A549 treated with ZK216348 at 1 μM for 4 hours (cell line): ENCODE measurements around the gene RUSC2. TPM values are rescaled to one million over a fixed set of nuclear protein-coding genes. Genes with fewer than 3 reads are reported as not detected.

Experiments
- total RNA-seq: library from RNA; stranded (reverse); fragments of 200-300 nt; extraction: Qiagen RNA extraction; gene quantifications from 5 replicates; pipeline ENCODE4 v1.2.3, GENCODE V29; 2022; ENCODE audit warnings: low read depth

RUSC2 gene
- 18.2 to 39.9 TPM (median 32.4 TPM) in 5 replicates for total RNA-seq

DNA sequence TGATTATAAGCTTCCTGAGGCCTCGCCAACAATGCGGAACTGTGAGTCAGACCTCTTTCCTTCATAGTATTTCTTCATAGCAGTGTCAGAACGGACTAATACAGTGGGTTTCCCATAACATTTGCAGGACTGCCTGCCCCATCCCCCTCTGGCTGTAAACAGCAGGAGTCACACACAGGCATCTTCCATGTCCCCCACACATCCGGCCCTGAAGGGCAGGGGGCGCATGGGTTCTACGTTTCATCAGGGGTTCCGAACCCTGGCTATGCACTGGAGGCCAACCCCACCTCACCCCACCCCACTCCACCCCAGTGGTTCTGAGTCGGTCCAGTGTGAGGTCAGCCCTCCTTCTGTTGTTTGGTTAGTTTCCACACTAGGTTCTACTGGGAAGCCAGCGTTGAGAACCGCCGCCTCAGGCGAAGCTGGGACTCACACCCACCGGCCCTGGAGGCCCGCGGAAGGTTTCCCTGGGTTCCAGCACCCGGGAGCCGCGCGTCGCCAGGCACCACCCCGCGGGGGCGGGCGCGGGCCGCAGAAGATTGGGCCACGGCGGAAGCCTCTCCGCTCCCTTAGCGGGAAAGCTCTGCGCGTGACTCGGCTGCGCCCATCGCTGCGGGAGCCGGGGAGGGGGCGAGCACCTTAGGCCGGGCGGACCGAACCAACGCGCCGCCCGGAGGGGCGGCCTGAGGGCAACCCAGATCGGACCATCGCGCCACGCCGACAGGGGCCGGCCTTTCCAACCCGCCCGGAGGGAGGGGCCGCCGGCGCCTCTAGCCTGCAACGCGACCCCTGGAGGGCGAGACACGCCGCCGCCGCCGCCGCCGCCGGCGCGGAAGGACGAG, at the start of gene RUSC2:
RUSC2 (plus strand) TSS at position 799 of the 842 bp plus-strand sequence. CDS start 56,411 bp downstream, outside the sequence.

Other genes with a start within 250 kb of the RUSC2 start
- gene TESK1, start 115.2 kb downstream of the RUSC2 start, total RNA-seq, result 22.7 to 34.4 TPM (median 30.2 TPM) in 5 replicates
- gene CD72, start 128.3 kb downstream of the RUSC2 start, total RNA-seq, result 0.11 to 0.41 TPM (median 0.18 TPM) in 4 of 5 replicates, not detected in the other
- not detected in 5 replicates for gene SIT1, start 160.8 kb downstream of the RUSC2 start, total RNA-seq
- gene RMRP, start 167.9 kb downstream of the RUSC2 start, total RNA-seq, result 7.2 to 17.6 TPM (median 8.8 TPM) in 3 of 5 replicates, not detected in the others
- 19.3 to 29.9 TPM (median 27.5 TPM) in 5 replicates for gene CCDC107, start 168.2 kb downstream of the RUSC2 start, total RNA-seq
- 14.7 to 19.5 TPM (median 18.0 TPM) in 5 replicates for gene ARHGEF39, start 175.1 kb downstream of the RUSC2 start, total RNA-seq
- gene CA9, start 183.8 kb downstream of the RUSC2 start, total RNA-seq, result 3.0 to 7.1 TPM (median 6.1 TPM) in 5 replicates
- gene TPM2, start 199.8 kb downstream of the RUSC2 start, total RNA-seq, result 628 to 733 TPM (median 691 TPM) in 5 replicates
- 89.5 to 138 TPM (median 130 TPM) in 5 replicates for gene TLN1, start 242.1 kb downstream of the RUSC2 start, total RNA-seq
- 55.1 to 65.3 TPM (median 58.7 TPM) in 5 replicates for gene CREB3, start 242.6 kb downstream of the RUSC2 start, total RNA-seq